Chondrocyte (in vitro differentiated cells): ENCODE results near the gene METTL21C. TPM values are rescaled to one million over a fixed set of nuclear protein-coding genes. Genes with fewer than 3 reads are reported as not detected.

Experiments used
- DNase-seq: peaks from one replicate; pipeline ENCODE4 v3.0.0; 2021; ENCODE audit warnings: mixed read lengths, low spot score
- H3K27ac Mint-ChIP-seq: one replicate; pipeline ENCODE4 v1.8.0; 2021; ENCODE audit warnings: mild to moderate bottlenecking, moderate library complexity, mixed read lengths; ENCODE audit not compliant: unreplicated experiment
- H3K27me3 Mint-ChIP-seq: 2 replicates; pipeline ENCODE4 v1.8.0; 2021; ENCODE audit warnings: low read depth, mixed read lengths
- H3K36me3 Mint-ChIP-seq: 2 replicates; pipeline ENCODE4 v1.8.0; 2021; ENCODE audit warnings: low read depth, mixed read lengths
- H3K4me1 Mint-ChIP-seq: 2 replicates; pipeline ENCODE4 v1.8.0; 2021; ENCODE audit warnings: low read depth, mild to moderate bottlenecking, mixed read lengths
- H3K4me3 Mint-ChIP-seq: one replicate; pipeline ENCODE4 v1.8.0; 2021; ENCODE audit warnings: mild to moderate bottlenecking, moderate library complexity, mixed read lengths; ENCODE audit not compliant: unreplicated experiment
- H3K9me3 Mint-ChIP-seq: 2 replicates; pipeline ENCODE4 v1.8.0; 2021; ENCODE audit warnings: low read depth, mixed read lengths
- CTCF ChIP-seq: fragments of 200-600 bp; sonication (generic); IDR thresholded peaks from 2 replicates; pipeline ENCODE4 v1.5.0; 2021; ENCODE audit warnings: antibody characterized with exemption, mild to moderate bottlenecking, moderate library complexity
- total RNA-seq: library from RNA; stranded (reverse); gene quantifications from 3 replicates; pipeline ENCODE4 v1.2.1, GENCODE V29; 2021

The METTL21C gene
- total RNA-seq, 1 donor from 2014 or later: not detected

- no peak for DNase-seq
- Mint-ChIP-seq H3K27ac (no peak overlapping the region), H3K27me3 (peaks cover 4% of the 10 kb centered on the region), H3K36me3 (peaks cover 1% of the 10 kb centered on the region), H3K9me3 (peaks cover under 1% of the 10 kb centered on the region), H3K4me1 (peaks cover 10% of the 10 kb centered on the region), H3K4me3 (no peak overlapping the region)
- TF ChIP-seq CTCF: no peak
Observed at GRCh38 chr13:102693250-102693649, 1.6 kb downstream of the METTL21C start.

GRCh38 chr13:102692491-102692826 is 2.4 kb downstream of the METTL21C start:
- Mint-ChIP-seq H3K4me1 (peaks cover 12% of the 10 kb centered on the region), H3K36me3 (peaks cover 1% of the 10 kb centered on the region), H3K27me3 (peaks cover 4% of the 10 kb centered on the region), H3K27ac (no peak overlapping the region), H3K9me3 (no peaks in the 10 kb centered on the region), H3K4me3 (no peak overlapping the region)
- DNase-seq: no peak
- no peak for TF ChIP-seq CTCF

- H3K4me1 Mint-ChIP-seq: peaks cover 12% of the 10 kb centered on the region
- H3K36me3 Mint-ChIP-seq: peaks cover 1% of the 10 kb centered on the region
- no peak overlapping the region for H3K27ac Mint-ChIP-seq
- TF ChIP-seq CTCF: no peak
- no peaks in the 10 kb centered on the region for H3K9me3 Mint-ChIP-seq
- no peak for DNase-seq
- no peak overlapping the region for H3K4me3 Mint-ChIP-seq
- H3K27me3 Mint-ChIP-seq: peaks cover 4% of the 10 kb centered on the region
Observed at GRCh38 chr13:102690883-102691282, 4.0 kb downstream of the METTL21C start.

- Mint-ChIP-seq H3K4me3 (no peak overlapping the region), H3K4me1 (peaks cover 6% of the 10 kb centered on the region), H3K27me3 (no peaks in the 10 kb centered on the region), H3K27ac (no peak overlapping the region), H3K9me3 (no peaks in the 10 kb centered on the region), H3K36me3 (peaks cover 1% of the 10 kb centered on the region)
- no peak for DNase-seq
- no peak for TF ChIP-seq CTCF
Observed at GRCh38 chr13:102688306-102688973, 6.4 kb downstream of the METTL21C start.

- TF ChIP-seq CTCF: no peak
- peaks cover 4% of the 10 kb centered on the region for H3K36me3 Mint-ChIP-seq
Observed at GRCh38 chr13:102687520-102687919, 7.3 kb downstream of the METTL21C start.

More at GRCh38 chr13:102687520-102687919, 7.3 kb downstream of the METTL21C start:
- Mint-ChIP-seq H3K4me1 (peaks cover 6% of the 10 kb centered on the region), H3K27ac (no peak overlapping the region), H3K4me3 (no peak overlapping the region), H3K9me3 (no peaks in the 10 kb centered on the region), H3K27me3 (no peaks in the 10 kb centered on the region)
- DNase-seq: no peak
